NCI-H524 (cell line): ENCODE data around the gene PLPPR5.
"Not testable (repeated sequence)": the region's sequence is repeated elsewhere in the genome, so short reads cannot be mapped to it uniquely, and the experiment has no call there.

Experiments used
- DNase-seq, 2 experiments: peaks; one replicate each; lab custom pipeline; 2025; lab: John Stamatoyannopoulos, UW

The PLPPR5 gene, protein sequence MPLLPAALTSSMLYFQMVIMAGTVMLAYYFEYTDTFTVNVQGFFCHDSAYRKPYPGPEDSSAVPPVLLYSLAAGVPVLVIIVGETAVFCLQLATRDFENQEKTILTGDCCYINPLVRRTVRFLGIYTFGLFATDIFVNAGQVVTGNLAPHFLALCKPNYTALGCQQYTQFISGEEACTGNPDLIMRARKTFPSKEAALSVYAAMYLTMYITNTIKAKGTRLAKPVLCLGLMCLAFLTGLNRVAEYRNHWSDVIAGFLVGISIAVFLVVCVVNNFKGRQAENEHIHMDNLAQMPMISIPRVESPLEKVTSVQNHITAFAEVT

DNA sequence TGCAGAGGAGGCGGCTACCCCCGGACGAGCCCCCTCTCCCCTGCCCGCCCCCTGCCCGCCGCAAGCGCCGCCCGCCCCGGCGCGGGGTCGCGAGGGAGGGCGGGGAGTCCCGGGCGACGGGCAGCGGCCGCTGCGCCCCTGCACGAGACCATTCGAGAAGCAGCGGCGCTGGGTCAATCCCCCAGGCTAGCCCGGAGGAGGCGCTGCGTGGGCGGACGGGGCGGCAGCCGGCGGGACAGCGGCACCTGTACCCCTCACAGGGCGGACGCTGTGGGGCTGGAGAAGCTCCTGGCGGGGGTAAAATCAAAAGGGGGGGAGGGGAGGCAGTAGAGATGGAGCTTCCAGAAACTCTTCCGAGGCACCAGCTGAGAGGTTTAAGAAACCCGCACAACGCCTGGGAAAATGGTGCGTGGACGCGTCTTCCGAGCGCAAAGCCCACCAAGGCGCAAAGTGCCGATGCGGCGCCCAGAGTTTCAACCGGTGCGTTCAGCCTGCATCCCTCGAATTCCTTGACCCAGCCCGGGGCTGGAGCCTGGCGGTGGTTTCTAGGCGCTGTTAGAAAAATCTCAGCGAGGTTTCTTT is at the start of gene PLPPR5:
TSS of gene PLPPR5 (minus strand) at position 1 of the 582 bp plus-strand sequence. CDS start 190 bp downstream, outside the sequence.
- peak in 1 of 2 experiments; percentile 62 for DNase-seq

DNA sequence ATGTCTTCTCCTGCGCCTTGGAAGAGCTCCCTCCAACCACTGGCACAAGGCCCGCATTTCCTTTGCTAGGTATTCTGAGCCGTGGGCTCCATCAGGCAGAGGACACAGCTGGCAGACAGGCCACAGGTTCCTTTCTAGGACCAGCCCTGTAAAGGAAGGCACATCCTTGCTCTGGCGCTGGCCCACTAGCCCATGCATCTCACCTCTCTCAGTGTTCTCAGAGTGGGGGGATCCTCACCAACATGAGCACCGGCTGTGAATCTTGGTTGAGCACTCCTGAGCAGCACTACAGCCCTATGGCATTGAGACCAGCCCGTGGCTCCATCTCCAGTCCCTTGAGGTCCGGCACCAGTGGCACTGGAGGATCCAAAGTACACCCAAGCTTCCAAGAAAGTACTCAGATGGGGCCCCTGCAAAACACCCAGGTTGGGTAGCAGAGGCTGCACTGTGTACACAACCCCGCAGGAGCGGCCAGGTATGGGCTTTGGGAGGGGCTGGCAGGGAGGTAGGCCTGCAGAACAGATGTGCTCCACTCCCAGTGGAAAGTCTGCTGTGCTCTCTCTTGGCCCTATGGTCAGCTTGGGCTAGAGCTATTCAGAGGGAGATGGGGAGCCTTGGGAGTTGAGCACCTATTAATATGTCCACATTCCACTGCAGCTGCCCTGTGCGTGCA is 47.1 kb upstream of the PLPPR5 start:
- DNase-seq, result no peak

DNA sequence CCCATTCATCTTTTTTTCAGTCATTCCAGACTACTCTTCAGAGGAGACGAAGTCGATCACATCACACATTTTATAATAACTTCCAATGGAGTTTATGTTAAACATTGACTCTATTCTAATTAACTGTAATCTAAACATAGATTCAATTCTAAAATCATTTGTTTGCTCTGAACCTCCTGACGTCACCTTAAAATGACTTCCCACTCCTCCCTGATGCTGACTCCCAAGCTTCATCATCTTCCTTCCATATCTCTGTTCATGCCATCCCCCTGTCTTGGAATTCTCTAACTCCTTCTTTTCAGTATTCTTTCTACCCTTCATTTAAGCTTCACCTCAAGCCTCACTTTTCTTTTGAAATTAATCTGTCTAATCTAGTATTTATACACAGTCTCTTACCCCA is 45.1 kb upstream of the PLPPR5 start:
- no peak for DNase-seq

DNA sequence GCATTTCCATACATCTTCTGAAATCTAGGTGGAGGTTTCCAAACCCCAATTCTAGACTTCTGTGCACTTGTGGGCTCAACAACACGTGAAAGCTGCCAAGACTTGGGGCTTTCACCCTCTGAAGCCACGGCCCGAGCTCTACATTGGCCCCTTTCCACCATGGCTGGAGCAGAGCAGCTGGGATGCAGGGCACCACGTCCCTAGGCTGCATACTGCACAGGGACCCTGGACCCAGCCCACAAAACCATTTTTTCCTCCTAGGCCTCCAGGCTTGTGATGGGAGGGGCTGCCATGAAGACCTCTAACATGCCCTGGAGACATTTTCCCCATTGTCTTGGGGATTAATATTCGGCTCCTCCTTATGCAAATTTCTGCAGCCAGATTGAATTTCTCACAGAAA is 32.1 kb upstream of the PLPPR5 start:
- not testable (repeated sequence) for DNase-seq

DNA sequence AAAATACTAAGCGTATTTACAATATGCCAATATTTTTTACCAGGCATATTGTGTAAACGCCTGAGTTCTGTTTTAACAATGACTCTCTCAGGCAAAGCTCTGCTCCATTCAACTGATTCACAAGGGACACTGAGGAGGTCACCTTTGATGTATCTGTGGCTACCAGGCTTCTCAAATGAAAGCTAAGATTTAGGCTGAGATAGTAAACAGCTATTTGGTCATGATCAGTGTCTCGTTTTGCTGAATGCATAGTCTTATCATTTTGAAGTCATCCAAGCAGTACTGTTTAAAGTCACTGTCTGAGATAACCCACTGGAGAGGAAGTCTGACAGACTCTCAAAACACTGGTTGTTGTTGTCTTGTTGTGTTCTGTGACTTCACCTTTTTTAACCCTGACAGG is 13.7 kb upstream of the PLPPR5 start:
- no peak for DNase-seq

DNA sequence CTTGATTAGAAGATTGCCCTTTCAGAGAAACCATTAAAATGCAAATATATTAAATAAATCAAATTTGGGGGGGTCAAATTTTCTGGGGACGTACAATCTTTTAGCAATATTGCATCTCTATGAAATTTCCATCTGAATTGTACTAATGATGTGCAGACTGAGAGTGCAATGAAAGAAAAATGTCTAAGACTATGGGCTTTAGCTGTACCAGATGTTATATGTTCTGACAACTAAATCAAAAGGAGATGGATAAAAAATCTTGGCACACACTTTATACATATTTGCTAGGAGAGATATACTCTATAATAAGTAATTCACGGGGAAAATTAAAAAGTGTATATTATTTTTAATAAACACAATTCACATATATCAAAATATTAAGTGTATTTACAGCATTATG is 13.0 kb upstream of the PLPPR5 start:
- no peak for DNase-seq

DNA sequence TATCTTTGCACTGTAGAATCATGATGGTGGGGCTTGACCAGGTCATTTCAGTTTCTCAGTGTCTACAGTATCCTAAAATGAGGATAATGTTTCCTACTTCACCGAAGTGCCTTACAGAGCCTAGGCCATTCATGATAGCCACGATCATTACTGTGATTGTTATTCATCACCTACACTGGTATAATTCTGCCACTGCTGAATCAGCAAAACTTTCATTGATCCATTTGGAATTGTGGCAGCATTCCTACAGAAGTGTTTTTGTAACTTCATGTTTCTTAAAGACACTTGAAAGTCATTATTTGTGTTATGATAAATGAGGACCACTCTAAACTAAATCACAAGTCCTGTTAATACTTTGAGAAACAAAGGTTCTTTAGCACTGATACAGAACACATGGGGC is 6.0 kb upstream of the PLPPR5 start:
- peak in 1 of 2 experiments; percentile 35 for DNase-seq

DNA sequence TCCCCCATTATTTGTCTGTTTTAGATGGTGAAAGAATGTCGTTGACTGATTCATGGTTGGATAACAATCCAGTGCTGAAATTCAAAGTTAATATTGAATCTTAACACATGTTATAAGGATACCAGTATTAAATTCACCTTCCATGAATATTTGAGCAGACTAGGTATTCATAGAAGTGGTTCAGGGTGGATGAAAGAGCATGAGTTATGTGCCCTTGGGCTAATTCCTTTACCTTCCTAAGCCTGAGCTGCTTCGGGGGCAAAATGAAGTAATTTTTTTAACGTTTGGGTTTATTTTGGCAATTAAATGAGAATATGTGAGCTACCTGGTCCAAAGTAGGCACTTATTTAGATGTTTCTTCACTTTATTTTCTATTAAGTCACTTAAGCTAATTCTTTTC is 2.7 kb upstream of the PLPPR5 start:
- no peak for DNase-seq

DNA sequence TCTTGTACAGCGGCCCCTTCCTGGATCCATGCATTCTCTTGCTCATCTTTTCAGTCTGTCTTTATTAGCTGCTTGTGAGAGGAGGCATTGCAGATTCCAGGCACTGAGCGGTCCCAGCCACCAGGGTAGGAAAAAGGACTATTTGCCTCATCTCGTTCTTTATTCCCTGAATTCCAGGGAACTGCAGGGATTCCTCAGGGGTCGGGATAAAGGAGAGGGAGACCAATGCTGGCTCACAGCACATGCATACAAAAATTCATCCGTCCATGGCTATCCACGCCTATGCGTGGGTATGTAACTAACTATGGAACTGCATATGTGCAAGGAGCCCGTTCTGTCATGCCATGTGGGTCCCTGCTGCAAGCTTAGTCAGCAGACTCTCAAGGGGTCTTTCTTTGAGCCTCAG is 879 bp upstream of the PLPPR5 start:
- peak; percentile 11 to 50 for DNase-seq

DNA sequence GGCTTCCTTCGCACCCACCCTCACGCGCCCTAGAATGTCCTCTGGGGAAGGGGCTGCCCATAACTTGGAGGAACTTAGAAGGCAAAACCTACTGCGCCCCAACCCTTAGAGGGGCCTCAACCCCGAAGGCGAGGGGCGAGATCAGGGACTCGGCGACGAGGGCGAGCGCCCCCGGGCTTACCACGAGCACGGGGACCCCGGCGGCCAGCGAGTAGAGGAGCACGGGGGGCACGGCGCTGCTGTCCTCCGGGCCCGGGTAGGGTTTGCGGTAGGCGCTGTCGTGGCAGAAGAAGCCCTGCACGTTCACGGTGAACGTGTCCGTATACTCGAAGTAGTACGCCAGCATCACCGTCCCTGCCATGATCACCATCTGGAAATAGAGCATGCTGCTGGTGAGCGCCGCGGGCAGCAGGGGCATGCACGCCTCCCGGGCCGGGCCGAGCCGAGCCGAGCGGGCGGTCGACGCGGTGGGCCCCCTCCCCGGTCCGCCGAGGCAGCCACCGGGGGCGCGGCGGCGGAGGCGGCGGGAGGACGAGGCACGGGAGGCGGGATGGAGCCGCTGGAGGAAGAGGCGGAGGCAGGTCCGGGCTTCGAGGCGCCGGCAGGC is 304 bp downstream of the PLPPR5 start:
- peak in 1 of 2 experiments; percentile 39 for DNase-seq

DNA sequence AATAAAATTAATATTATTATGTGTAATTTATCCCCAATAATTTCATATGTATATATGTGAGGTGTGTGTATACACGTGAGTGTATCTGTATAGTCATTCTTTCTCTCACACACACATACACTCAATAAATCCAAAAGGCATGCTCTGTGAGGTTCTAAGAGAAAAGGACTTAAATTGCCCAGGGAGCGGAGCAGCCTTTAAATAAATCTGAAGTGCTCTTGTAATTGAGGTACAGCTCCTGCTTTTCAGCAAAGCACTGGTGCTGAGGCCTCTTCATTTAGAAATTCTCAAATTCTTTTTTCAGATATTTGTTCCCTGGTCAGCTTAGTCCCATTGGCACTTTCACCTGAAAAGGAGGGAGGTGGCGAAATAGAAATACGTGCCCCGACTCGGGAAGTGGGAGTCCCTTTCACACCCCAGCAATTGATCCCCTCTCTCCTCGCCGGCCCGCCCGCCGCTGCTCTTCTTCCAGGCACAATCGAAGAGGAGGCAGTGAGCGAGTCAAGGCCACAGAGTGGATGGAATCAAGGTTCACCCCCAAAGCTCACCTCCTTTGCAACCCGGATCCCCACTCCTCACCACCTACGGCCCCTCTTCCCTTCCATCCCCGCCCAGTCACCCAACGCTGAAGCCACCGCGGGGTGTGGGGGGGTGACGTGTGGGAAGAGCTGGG is 944 bp downstream of the PLPPR5 start:
- DNase-seq, result peak; percentile 13 to 50

DNA sequence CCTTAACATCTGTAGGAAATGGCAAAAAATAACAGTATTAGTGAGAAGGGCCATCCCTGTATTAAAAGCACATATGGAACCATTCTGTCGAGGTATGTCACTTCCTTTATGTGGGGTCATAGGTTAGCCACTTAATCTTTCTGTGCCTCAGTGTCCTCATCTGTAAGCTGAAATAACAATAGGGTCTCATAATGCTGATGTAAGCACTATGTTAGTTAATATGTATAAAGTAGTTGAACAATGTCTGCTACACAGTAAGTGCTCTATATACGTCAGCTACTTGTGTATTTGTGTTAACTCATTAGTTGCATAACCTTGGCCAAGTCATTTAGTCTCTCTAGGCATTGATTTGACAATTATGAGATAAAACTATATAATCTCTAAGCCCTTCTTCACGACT is 11.8 kb downstream of the PLPPR5 start:
- DNase-seq, result no peak

DNA sequence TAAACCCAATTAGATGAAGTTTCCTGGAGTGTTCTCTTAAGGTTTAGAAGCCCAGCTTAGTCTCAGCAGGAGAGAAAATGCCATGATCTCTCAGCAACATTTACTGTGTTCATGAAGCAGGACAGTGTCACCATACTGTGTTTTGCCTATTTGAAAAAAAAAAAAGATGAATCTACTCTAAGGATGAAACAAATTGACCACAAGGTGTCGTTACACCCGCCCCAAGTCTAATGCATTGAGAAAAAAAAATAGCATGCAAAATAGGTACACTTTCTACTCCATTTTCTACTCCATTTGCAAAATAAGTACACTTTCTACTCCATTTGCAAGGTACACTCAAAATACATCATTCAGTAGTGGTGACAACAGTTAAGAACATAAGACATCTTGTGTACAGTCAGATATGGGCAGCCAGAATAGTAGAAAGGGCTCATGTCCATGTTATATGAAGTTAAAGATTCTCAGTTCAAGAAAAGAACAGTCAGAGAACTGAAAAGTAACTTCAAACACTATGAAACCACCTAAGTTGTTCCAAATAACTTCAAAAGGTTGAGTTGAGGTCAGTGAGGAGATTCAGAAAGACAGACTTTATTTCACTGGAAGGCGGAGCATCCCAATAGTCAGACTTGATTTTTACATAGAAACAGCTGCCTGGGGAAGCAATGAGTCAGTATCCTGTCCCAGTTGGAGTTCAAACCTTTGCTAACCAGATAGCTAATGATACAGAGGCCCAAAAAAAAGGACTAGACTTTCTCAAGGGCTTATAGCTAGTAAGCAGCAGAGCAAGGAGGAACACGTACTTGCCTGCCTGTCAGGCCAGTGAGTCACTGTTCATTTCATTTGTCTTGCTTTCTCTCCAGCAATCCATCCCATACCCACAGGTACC is 13.3 kb downstream of the PLPPR5 start:
- no peak for DNase-seq

DNA sequence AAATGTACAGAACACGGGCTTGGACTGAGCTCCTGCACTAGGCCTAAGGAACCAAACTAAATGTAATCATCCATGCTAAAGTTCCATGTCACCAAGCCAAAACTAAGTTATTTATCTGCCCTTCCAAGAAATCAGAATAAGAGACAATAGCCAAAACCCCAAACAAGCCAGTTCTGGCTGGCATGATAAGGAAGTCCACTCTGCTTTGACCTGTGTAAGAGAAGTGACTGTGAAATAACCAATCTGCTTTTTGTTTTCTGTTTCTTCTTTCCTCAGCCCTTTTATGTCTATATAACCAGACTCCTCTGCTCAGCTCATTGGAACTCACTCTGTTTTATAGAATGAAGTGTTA is 15.1 kb downstream of the PLPPR5 start:
- no peak for DNase-seq

DNA sequence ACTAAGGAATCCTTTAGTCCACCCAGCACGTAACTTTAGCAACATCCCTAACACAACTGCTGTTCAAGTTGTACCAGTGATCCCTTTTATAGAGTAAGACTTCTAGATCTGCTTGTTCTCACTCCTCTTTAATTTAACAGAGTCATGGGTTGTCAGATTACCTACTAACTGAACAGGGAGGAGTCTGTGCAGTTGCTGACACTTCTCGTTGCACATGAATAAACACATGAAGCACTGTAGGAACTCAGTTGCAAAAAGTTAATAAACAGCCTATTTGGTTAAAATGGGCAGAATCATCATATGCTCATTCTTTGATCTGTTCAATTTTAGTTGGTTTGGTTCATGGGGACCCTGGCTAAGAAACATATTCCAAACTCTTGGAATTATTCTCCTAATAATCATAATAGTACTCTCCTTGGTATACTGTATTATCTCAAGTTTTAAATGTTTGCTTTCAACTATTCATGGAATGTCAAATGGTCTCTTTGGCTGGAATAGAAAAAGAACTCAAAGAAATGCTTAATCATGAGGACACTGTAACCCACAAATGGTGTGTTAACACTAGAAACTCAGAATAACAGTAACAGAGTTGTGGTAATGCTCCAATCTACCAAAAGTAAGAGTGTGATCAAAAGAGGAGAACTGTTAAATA is 15.6 kb downstream of the PLPPR5 start:
- no peak for DNase-seq

DNA sequence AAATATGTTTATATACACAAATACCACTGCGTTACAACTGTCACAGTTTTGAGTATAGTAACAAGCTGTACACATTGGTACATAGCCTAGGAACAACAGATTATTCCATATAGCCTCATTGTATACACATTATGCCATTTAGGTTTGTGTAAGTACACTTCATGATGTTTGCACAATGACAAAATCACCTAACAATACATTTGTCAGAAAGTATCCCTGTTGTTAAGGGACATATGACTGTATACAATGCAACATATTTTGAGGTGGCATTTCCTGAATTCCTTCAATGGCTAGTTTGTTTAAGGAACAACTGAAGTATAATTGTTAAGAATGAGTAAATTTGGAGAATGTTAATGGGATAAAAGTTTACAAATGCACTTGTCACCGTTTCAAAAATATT is 19.0 kb downstream of the PLPPR5 start:
- DNase-seq, result no peak

DNA sequence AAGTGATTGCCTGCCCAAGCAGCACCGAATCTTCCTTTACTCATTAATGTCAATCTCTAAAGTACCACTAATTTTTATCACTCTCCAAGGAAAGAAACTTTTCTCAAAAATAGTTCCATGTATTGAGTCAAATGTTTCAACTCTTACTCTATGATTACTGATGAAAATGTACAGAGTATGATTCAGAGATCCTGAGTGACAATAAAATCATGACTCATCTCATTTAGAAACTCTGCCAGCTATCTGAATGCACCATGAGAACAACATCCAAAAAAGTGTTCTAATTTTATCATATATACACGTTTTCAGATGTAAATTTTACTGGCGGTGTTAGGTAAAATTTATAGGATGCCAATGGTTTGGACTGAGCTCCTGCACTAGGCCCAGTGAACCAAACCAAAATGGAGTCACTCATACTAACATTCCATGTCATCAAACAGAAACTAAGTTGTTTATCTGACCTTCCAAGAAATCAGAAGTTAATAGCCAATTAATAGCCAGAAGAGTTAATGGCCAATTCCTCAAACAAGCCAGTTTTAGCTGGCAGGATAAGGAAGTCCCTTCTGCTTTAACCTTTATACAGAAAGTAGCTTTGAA is 22.6 kb downstream of the PLPPR5 start:
- DNase-seq, result no peak

DNA sequence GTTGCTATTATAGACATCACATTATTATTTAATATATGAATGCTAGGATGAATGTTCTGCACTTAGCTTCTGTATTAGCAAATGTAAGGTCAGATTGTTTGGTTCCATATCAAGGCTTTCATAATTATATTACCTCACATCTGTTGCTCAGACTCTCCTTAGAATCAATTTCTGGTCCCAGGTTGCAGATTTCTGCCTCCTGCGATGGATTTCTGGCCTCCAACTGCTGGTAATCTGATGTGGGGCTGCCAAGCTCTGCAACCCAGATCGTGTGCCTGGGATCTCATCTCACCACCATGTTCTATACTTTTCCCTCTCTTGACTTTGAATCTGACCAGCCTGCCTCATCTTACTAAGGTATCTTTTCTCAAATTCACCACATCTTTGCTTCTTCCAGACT is 25.2 kb downstream of the PLPPR5 start:
- DNase-seq, result peak in 1 of 2 experiments; percentile 6

DNA sequence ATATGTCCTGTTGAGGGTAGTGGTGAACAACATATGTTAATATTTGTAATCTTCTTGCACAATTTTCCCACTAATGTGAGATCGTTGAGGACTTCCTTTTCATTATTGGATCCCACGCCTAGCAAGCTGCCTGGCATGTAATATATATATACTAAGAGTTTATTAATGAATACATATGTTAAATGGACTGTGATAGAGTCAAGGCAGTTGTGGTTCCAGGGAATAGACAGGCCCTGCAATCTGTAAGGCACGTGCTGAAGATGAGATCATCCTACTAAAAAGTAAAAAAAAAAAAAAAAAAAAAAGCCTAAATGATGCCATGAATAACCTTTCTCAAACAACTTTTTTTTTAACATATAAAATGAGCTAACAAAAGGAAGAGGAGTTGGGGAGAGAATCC is 28.9 kb downstream of the PLPPR5 start:
- no peak for DNase-seq

DNA sequence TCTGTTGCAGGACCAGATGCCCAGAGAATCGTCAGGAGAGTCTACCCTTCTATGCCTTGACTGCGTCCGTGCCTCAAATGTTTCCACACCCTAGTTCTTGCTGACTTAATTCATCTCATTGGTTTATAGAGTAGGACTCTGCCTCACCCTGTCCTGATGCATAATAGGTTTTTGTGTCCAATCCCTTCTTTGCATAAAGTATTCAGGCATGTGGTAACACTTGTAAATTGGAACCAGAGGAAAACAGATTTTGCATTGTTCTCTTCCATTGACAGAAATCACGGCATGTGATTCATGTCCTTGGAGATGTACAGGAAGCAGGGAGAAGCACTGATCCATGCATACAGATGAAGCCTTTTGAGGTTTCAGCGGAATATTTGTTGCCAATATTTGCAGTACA is 29.5 kb downstream of the PLPPR5 start:
- DNase-seq, result no peak
